GM12878 (cell line): ENCODE data around the gene RTN4R. TPM values are rescaled to one million over a fixed set of nuclear protein-coding genes. Genes with fewer than 3 reads are reported as not detected.

ENCODE experiments used
- CREB1 ChIP-seq: IDR thresholded peaks from 2 replicates; pipeline ENCODE4 v1.6.1; 2012; ENCODE audit warnings: low read depth, mild to moderate bottlenecking, inconsistent platforms
- FOS ChIP-seq: IDR thresholded peaks from 3 replicates; pipeline ENCODE4 v1.6.1; 2011; ENCODE audit warnings: borderline replicate concordance; ENCODE audit not compliant: insufficient read length; ENCODE audit errors: extremely low read depth
- IKZF1 ChIP-seq: fragments of 450-650 bp; conservative IDR thresholded peaks from 2 replicates; pipeline ENCODE4 v1.6.1; 2017; ENCODE audit warnings: antibody characterized with exemption, mild to moderate bottlenecking
- SP1 ChIP-seq: IDR thresholded peaks from one replicate; pipeline ENCODE4 v1.6.1; 2011; ENCODE audit warnings: low read depth, low read length
- ZBTB11 ChIP-seq: fragments of 450-650 bp; formaldehyde crosslinking; IDR thresholded peaks from 2 replicates; pipeline ENCODE4 v1.5.0; 2022; ENCODE audit warnings: mild to moderate bottlenecking, missing genetic modification characterization
- ZBTB40 ChIP-seq: fragments of 450-650 bp; IDR thresholded peaks from 2 replicates; pipeline ENCODE4 v1.6.1; 2016; ENCODE audit warnings: mild to moderate bottlenecking, moderate library complexity, borderline replicate concordance
- ZNF687 ChIP-seq: fragments of 450-650 bp; IDR thresholded peaks from 2 replicates; pipeline ENCODE4 v1.6.1; 2017; ENCODE audit warnings: mild to moderate bottlenecking, moderate library complexity
- polyA plus RNA-seq, 11 experiments: library from polyadenylated mRNA; depleted of rRNA in 4 of 11; unstranded in 6 of 11; stranded (reverse) in 5 of 11; fragments of >200 nt; fragmentation: Nextera tagmentation in 4 of 11; fragmentation: Illumina TruSeq in 1 of 11; extraction: Ambion mirVana in 4 of 11; extraction: Trizol in 1 of 11; gene quantifications; 1 replicate in 1 of 11; 2 replicates in 10 of 11; pipeline versions ENCODE4 v1.2.1 to v1.2.3, GENCODE V29; 2011 to 2016; ENCODE audit warnings: inconsistent platforms in 2 of 11, missing spikeins in 2 of 11, low read depth in 1 of 11
- total RNA-seq, 4 experiments: library from RNA; depleted of rRNA in 3 of 4; stranded (reverse); fragments of >200 nt in 3 of 4; fragmentation: Illumina TruSeq in 1 of 4; extraction: Trizol in 1 of 4; gene quantifications; 2 replicates each; pipeline versions ENCODE4 v1.2.1 to v1.2.3, GENCODE V29; 2013 to 2021
- TF ChIP-seq, protein P1 (sequence below): fragments of 450-650 bp; IDR thresholded peaks from 2 replicates; pipeline ENCODE4 v1.6.1; 2017; ENCODE audit warnings: low read depth, mild to moderate bottlenecking, moderate library complexity
- TF ChIP-seq, protein P2 (sequence below): IDR thresholded peaks from 2 replicates; pipeline ENCODE4 v1.6.1; 2012; ENCODE audit warnings: low read depth, low read length, improper control_type of control experiment

RTN4R gene
- total and polyA plus RNA-seq, 10 of the 15 experiments (the other 5 are each of a cell fraction or from before 2014, with no cell fraction given), result 0.03 to 1.0 (median 0.60) TPM; not detected in 2

DNA sequence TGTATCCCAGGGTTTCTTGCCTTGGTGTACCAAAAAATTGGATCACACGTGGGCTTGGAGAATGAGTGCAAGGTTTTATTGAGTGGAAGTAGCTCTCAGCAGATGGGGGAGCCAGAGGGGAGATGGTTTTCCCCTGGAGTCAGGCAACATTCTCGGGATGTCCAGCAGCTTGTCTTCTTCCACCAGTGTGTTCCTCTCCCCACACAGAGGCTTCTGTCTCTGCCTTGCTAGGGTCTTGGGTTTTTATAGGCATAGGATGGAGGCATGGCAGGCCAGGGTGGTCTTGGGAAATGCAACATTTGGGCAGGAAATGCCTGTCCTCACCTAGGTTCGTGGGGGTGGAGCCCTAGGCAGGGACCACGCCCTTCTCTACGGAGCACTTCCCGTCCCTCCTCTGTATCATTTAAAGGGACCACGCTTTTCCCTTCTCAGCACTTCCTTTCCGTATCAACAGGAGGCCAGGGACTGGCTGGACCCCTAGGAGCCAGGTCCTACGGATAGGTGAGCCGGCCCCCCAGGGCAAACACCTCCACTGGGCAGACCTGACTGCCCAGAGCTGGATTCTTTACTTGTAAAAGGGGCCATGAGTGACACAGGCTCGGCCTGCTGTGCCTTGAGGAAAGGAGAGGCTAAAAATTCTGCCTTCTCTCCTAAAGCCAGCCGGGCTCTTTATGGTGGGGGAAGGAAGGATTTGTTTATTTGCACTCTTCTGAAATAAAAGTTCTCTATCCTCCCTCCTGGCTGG lies 62.0 kb downstream of the RTN4R start (continued):
- TF ChIP-seq, protein P1, sequence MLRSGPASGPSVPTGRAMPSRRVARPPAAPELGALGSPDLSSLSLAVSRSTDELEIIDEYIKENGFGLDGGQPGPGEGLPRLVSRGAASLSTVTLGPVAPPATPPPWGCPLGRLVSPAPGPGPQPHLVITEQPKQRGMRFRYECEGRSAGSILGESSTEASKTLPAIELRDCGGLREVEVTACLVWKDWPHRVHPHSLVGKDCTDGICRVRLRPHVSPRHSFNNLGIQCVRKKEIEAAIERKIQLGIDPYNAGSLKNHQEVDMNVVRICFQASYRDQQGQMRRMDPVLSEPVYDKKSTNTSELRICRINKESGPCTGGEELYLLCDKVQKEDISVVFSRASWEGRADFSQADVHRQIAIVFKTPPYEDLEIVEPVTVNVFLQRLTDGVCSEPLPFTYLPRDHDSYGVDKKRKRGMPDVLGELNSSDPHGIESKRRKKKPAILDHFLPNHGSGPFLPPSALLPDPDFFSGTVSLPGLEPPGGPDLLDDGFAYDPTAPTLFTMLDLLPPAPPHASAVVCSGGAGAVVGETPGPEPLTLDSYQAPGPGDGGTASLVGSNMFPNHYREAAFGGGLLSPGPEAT, result peak; percentile 83
- TF ChIP-seq, protein P2, sequence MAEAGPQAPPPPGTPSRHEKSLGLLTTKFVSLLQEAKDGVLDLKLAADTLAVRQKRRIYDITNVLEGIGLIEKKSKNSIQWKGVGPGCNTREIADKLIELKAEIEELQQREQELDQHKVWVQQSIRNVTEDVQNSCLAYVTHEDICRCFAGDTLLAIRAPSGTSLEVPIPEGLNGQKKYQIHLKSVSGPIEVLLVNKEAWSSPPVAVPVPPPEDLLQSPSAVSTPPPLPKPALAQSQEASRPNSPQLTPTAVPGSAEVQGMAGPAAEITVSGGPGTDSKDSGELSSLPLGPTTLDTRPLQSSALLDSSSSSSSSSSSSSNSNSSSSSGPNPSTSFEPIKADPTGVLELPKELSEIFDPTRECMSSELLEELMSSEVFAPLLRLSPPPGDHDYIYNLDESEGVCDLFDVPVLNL, result no peak
- TF ChIP-seq SP1 (peak; percentile 65), IKZF1 (0 out of 2 replicates have a peak, but pooled peaks have one; percentile 21), FOS (no peak), ZBTB11 (peak; percentile 54), ZNF687 (0 out of 2 replicates have a peak, but pooled peaks have one; percentile 35), CREB1 (peak; percentile 70), ZBTB40 (peak; percentile 77; the same call in 1 of the 2 replicates)
